GM23338 (cell line): ENCODE results near the gene LRTM2. TPM values are rescaled to one million over a fixed set of nuclear protein-coding genes. Genes with fewer than 3 reads are reported as not detected.
A peak's percentile ranks its signal among the peaks of the same experiment; 100 is the strongest.

ENCODE experiments used
- ATAC-seq: fragments of 200-7000 bp; cut with Tn5 transposase; 3 replicates; pipeline ENCODE4 v1.9.1; 2020
- DNase-seq: peaks from one replicate; pipeline ENCODE4 v3.0.0-alpha.2; 2015; ENCODE audit warnings: low spot score
- H2AFZ ChIP-seq: fragments of 200-600 bp; sonication (generic); 2 replicates; pipeline ENCODE4 v1.8.0; 2016; ENCODE audit warnings: antibody characterized with exemption, mild to moderate bottlenecking, moderate library complexity
- H3F3A ChIP-seq: fragments of 200-600 bp; sonication (generic); replicated peaks from 2 replicates; pipeline ENCODE4 v1.8.0; 2017; ENCODE audit warnings: antibody characterized with exemption, mixed run types, low read depth
- H3K27ac ChIP-seq: fragments of 200-600 bp; sonication (generic); 2 replicates; pipeline ENCODE4 v1.6.1; 2016; ENCODE audit warnings: low read depth
- H3K27me3 ChIP-seq: fragments of 200-600 bp; sonication (generic); 2 replicates; pipeline ENCODE4 v1.8.0; 2016; ENCODE audit warnings: mild to moderate bottlenecking, mixed run types, moderate library complexity; ENCODE audit not compliant: insufficient read depth
- H3K36me3 ChIP-seq: fragments of 200-600 bp; sonication (generic); 2 replicates; pipeline ENCODE4 v1.8.0; 2016; ENCODE audit warnings: mild to moderate bottlenecking; ENCODE audit not compliant: insufficient read depth
- H3K4me1 ChIP-seq: fragments of 200-600 bp; sonication (generic); 2 replicates; pipeline ENCODE4 v1.8.0; 2016; ENCODE audit warnings: mild to moderate bottlenecking, moderate library complexity; ENCODE audit not compliant: insufficient read depth
- H3K4me2 ChIP-seq: fragments of 200-600 bp; sonication (generic); 2 replicates; pipeline ENCODE4 v1.7.1; 2017; ENCODE audit warnings: mixed run types
- H3K4me3 ChIP-seq: fragments of 200-600 bp; sonication (generic); 2 replicates; pipeline ENCODE4 v1.6.1; 2016; ENCODE audit warnings: mixed run types
- H3K79me2 ChIP-seq: fragments of 200-600 bp; sonication (generic); replicated peaks from 2 replicates; pipeline ENCODE4 v1.8.0; 2017; ENCODE audit warnings: mild to moderate bottlenecking; ENCODE audit not compliant: insufficient read depth
- H3K9me2 ChIP-seq: fragments of 200-600 bp; sonication (generic); 2 replicates; pipeline ENCODE4 v1.8.0; 2017; ENCODE audit not compliant: insufficient read depth
- H4K20me1 ChIP-seq: fragments of 200-600 bp; sonication (generic); replicated peaks from 2 replicates; pipeline ENCODE4 v1.8.0; 2017; ENCODE audit warnings: mild to moderate bottlenecking; ENCODE audit not compliant: insufficient read depth
- H3K27ac Mint-ChIP-seq: 2 replicates; pipeline ENCODE4 v1.8.0; 2020; ENCODE audit warnings: inconsistent platforms, mild to moderate bottlenecking, moderate library complexity, mixed read lengths
- H3K27me3 Mint-ChIP-seq: 3 replicates; pipeline ENCODE4 v1.8.0; 2022; ENCODE audit warnings: low read depth, mild to moderate bottlenecking, moderate library complexity, mixed read lengths, inconsistent platforms; ENCODE audit not compliant: insufficient read depth, poor library complexity
- H3K36me3 Mint-ChIP-seq: 3 replicates; pipeline ENCODE4 v1.8.0; 2021; ENCODE audit warnings: low read depth, mild to moderate bottlenecking, inconsistent platforms, moderate library complexity, mixed read lengths
- H3K4me1 Mint-ChIP-seq: 3 replicates; pipeline ENCODE4 v1.8.0; 2020; ENCODE audit warnings: mild to moderate bottlenecking, inconsistent platforms, mixed read lengths
- H3K4me3 Mint-ChIP-seq: 3 replicates; pipeline ENCODE4 v1.8.0; 2021; ENCODE audit warnings: moderate library complexity, mild to moderate bottlenecking, inconsistent platforms, mixed read lengths
- H3K9me3 Mint-ChIP-seq: 3 replicates; pipeline ENCODE4 v1.8.0; 2020; ENCODE audit warnings: moderate library complexity, mild to moderate bottlenecking, inconsistent platforms, mixed read lengths
- CREB1 ChIP-seq: fragments of 250-450 bp; sonication (Bioruptor Pico); IDR thresholded peaks from 2 replicates; pipeline ENCODE4 v1.5.0; 2020; ENCODE audit warnings: low read depth, mild to moderate bottlenecking, moderate library complexity
- EZH2 ChIP-seq: fragments of 200-600 bp; sonication (generic); IDR thresholded peaks from one replicate; pipeline ENCODE4 v1.8.0; 2017; ENCODE audit warnings: antibody characterized with exemption, mild to moderate bottlenecking, low read depth; ENCODE audit not compliant: unreplicated experiment
- EZH2phosphoT487 ChIP-seq: fragments of 200-600 bp; sonication (generic); IDR thresholded peaks from one replicate; pipeline ENCODE4 v1.8.1; 2018; ENCODE audit warnings: antibody characterized with exemption; ENCODE audit not compliant: unreplicated experiment
- JUNB ChIP-seq: IDR thresholded peaks from one replicate; pipeline ENCODE4 v1.6.1; 2016; ENCODE audit warnings: antibody characterized with exemption; ENCODE audit not compliant: unreplicated experiment
- NANOG ChIP-seq: IDR thresholded peaks from 2 replicates; pipeline ENCODE4 v1.6.1; 2016; ENCODE audit warnings: antibody characterized with exemption, borderline replicate concordance
- ZNF331 ChIP-seq: fragments of 250-450 bp; sonication (Bioruptor Pico); IDR thresholded peaks from 2 replicates; pipeline ENCODE4 v1.5.0; 2020; ENCODE audit warnings: low read depth, mild to moderate bottlenecking, moderate library complexity
- polyA plus RNA-seq: library from polyadenylated mRNA; unstranded; fragments of >200 nt; fragmentation: Nextera tagmentation; extraction: Ambion mirVana; gene quantifications from 2 replicates; pipeline ENCODE4 v1.2.1, GENCODE V29; 2016
- total RNA-seq: library from RNA; depleted of rRNA; stranded (reverse); fragments of >200 nt; shearing (Covaris generic); gene quantifications from 2 replicates; pipeline ENCODE4 v1.2.3, GENCODE V29; 2014
- TF ChIP-seq, protein P1 (sequence below): IDR thresholded peaks from 2 replicates; pipeline ENCODE4 v1.6.1; 2016; ENCODE audit warnings: antibody characterized with exemption
- TF ChIP-seq, protein P2 (sequence below): fragments of 250-450 bp; sonication (Bioruptor Pico); IDR thresholded peaks from 2 replicates; pipeline ENCODE4 v1.5.0; 2020; ENCODE audit warnings: mild to moderate bottlenecking, moderate library complexity
- TF ChIP-seq, protein P3 (sequence below), 2 experiments: fragments of 200-600 bp in 1 of 2; sonication (generic) in 1 of 2; conservative IDR thresholded peaks; 2 replicates each; pipeline versions ENCODE4 v1.5.1 to v1.6.1; 2016 to 2017; ENCODE audit warnings: antibody characterized with exemption in 2 of 2, low read depth in 2 of 2, mild to moderate bottlenecking in 2 of 2, moderate library complexity in 1 of 2

LRTM2 gene
- total and polyA plus RNA-seq, 2 experiments from 2014 or later, result 0.08 TPM; not detected in 1

DNA sequence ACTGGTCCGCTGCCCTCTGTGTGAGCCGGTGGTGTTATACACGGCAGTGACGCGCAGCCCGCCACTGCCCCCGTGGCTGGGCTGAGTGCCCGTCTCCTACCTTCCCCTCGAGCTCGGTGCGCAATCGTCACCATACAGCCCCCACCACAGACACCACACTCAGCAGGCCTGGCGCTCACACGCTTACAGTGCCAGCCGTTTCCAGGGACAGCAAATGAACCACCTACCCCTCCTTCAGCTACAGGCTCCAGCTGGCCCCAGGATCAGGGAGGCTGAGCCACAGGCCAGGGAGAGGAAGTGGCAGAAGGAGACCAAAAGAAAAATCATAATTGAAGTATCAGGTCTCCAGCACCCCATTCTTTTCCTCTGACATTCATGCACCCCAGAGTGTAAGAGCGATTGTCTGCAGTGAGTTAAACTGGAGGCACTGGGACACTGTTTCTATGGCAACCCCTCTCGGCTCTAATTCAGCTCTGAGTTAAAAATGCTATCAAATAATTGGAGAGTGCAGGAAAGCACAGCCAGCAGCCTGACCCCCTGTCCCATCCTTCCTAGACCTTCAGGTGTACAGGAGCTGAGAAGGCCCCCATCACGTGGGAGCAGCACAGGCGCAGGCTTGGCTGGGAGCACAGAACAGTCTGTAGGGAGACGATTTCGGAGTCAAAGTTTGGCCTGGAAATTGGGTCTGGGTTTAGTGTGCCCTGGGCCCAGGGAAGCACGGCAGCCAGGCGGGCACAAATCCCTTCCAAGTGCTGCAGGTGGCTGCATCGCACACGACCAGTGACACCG, 18.0 kb downstream of the LRTM2 start (continued):
- no peak for TF ChIP-seq JUNB
- no peak for TF ChIP-seq CREB1 (CRISPR knock-in tag)
- no peak for TF ChIP-seq NANOG
- TF ChIP-seq ZNF331 (CRISPR knock-in tag), result no peak
- TF ChIP-seq, protein P1, sequence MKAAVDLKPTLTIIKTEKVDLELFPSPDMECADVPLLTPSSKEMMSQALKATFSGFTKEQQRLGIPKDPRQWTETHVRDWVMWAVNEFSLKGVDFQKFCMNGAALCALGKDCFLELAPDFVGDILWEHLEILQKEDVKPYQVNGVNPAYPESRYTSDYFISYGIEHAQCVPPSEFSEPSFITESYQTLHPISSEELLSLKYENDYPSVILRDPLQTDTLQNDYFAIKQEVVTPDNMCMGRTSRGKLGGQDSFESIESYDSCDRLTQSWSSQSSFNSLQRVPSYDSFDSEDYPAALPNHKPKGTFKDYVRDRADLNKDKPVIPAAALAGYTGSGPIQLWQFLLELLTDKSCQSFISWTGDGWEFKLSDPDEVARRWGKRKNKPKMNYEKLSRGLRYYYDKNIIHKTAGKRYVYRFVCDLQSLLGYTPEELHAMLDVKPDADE, result no peak
- TF ChIP-seq EZH2, result no peak

DNA sequence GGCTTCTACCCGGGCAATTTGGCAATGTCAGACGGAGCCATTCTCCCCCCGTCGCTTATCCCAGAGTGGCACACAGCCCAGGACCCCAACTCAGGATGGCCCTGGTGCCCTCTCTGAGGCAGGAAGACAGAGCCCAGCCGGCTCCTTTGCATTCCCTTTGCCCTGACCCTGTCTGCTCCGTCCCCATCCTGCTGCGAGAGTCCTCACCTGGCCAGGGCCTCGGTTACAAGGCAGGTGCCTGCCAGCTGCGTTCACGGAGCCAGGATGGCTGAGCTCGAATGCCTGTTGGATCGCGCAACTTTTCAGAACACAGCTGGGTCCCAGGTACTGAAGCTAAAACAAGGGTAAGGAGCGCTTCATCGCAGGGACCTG, 18.6 kb downstream of the LRTM2 start:
- Mint-ChIP-seq H3K4me3 (no peak overlapping the region), H3K9me3 (no peaks in the 10 kb centered on the region), H3K27me3 (peaks cover 10% of the 10 kb centered on the region), H3K27ac (no peak overlapping the region), H3K36me3 (no peaks in the 10 kb centered on the region), H3K4me1 (peaks cover 46% of the 10 kb centered on the region)
- peak overlapping the region; percentile 72; the same call in 1 of the 2 replicates for H2AFZ ChIP-seq
- no peaks in the 10 kb centered on the region for H3K9me2 ChIP-seq
- DNase-seq, result no peak
- H3K4me1 ChIP-seq, result peaks cover under 1% of the 10 kb centered on the region; the same call in 1 of the 2 replicates
- H3K36me3 ChIP-seq, result no peaks in the 10 kb centered on the region
- H3K27me3 ChIP-seq, result no peaks in the 10 kb centered on the region
- no peak overlapping the region for H3K4me3 ChIP-seq
- no peaks in the 10 kb centered on the region for H4K20me1 ChIP-seq
- no peak overlapping the region for H3K27ac ChIP-seq
- H3K4me2 ChIP-seq, result no peak overlapping the region
- no peak for ATAC-seq
- no peaks in the 10 kb centered on the region for H3K79me2 ChIP-seq
- H3F3A ChIP-seq, result no peaks in the 10 kb centered on the region
- TF ChIP-seq, protein P2, sequence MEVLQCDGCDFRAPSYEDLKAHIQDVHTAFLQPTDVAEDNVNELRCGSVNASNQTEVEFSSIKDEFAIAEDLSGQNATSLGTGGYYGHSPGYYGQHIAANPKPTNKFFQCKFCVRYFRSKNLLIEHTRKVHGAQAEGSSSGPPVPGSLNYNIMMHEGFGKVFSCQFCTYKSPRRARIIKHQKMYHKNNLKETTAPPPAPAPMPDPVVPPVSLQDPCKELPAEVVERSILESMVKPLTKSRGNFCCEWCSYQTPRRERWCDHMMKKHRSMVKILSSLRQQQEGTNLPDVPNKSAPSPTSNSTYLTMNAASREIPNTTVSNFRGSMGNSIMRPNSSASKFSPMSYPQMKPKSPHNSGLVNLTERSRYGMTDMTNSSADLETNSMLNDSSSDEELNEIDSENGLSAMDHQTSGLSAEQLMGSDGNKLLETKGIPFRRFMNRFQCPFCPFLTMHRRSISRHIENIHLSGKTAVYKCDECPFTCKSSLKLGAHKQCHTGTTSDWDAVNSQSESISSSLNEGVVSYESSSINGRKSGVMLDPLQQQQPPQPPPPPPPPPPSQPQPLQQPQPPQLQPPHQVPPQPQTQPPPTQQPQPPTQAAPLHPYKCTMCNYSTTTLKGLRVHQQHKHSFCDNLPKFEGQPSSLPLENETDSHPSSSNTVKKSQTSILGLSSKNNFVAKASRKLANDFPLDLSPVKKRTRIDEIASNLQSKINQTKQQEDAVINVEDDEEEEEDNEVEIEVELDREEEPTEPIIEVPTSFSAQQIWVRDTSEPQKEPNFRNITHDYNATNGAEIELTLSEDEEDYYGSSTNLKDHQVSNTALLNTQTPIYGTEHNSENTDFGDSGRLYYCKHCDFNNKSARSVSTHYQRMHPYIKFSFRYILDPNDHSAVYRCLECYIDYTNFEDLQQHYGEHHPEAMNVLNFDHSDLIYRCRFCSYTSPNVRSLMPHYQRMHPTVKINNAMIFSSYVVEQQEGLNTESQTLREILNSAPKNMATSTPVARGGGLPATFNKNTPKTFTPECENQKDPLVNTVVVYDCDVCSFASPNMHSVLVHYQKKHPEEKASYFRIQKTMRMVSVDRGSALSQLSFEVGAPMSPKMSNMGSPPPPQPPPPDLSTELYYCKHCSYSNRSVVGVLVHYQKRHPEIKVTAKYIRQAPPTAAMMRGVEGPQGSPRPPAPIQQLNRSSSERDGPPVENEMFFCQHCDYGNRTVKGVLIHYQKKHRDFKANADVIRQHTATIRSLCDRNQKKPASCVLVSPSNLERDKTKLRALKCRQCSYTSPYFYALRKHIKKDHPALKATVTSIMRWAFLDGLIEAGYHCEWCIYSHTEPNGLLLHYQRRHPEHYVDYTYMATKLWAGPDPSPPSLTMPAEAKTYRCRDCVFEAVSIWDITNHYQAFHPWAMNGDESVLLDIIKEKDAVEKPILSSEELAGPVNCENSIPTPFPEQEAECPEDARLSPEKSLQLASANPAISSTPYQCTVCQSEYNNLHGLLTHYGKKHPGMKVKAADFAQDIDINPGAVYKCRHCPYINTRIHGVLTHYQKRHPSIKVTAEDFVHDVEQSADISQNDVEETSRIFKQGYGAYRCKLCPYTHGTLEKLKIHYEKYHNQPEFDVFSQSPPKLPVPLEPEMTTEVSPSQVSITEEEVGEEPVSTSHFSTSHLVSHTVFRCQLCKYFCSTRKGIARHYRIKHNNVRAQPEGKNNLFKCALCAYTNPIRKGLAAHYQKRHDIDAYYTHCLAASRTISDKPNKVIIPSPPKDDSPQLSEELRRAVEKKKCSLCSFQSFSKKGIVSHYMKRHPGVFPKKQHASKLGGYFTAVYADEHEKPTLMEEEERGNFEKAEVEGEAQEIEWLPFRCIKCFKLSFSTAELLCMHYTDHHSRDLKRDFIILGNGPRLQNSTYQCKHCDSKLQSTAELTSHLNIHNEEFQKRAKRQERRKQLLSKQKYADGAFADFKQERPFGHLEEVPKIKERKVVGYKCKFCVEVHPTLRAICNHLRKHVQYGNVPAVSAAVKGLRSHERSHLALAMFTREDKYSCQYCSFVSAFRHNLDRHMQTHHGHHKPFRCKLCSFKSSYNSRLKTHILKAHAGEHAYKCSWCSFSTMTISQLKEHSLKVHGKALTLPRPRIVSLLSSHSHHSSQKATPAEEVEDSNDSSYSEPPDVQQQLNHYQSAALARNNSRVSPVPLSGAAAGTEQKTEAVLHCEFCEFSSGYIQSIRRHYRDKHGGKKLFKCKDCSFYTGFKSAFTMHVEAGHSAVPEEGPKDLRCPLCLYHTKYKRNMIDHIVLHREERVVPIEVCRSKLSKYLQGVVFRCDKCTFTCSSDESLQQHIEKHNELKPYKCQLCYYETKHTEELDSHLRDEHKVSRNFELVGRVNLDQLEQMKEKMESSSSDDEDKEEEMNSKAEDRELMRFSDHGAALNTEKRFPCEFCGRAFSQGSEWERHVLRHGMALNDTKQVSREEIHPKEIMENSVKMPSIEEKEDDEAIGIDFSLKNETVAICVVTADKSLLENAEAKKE (CRISPR knock-in tag), result no peak
- no peak for TF ChIP-seq NANOG
- TF ChIP-seq, protein P1, result no peak
- TF ChIP-seq, protein P3, sequence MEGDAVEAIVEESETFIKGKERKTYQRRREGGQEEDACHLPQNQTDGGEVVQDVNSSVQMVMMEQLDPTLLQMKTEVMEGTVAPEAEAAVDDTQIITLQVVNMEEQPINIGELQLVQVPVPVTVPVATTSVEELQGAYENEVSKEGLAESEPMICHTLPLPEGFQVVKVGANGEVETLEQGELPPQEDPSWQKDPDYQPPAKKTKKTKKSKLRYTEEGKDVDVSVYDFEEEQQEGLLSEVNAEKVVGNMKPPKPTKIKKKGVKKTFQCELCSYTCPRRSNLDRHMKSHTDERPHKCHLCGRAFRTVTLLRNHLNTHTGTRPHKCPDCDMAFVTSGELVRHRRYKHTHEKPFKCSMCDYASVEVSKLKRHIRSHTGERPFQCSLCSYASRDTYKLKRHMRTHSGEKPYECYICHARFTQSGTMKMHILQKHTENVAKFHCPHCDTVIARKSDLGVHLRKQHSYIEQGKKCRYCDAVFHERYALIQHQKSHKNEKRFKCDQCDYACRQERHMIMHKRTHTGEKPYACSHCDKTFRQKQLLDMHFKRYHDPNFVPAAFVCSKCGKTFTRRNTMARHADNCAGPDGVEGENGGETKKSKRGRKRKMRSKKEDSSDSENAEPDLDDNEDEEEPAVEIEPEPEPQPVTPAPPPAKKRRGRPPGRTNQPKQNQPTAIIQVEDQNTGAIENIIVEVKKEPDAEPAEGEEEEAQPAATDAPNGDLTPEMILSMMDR (conservative IDR thresholded peaks at IDR 0.05; ENCODE audit: low read depth in 2 of 2), result no peak
- TF ChIP-seq EZH2phosphoT487, result no peak
- no peak for TF ChIP-seq CREB1 (CRISPR knock-in tag)
- no peak for TF ChIP-seq EZH2
